Measurements from ENCODE around the gene CISD3.

DNA sequence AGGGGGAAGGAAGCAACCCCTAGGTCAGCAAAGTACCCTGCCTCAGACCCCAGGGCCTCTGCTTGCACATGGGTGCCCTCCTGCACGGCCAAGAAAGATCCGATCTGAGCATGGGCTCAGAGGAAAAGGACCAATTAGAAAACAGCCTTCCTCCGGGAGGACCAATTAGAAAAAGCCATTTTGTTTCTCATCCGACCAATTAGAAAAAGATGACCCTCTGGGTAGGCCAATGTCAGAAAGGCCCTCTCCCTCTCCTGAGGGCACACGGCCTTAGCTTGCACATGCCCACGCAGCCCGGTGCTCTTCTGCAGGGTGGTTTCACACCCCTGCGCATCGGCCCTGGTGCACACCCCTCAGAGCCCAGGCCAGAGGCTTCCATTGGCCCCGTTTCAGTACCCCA is 5.1 kb upstream of the CISD3 start:
- TF ChIP-seq POLR2AphosphoS5 (IDR thresholded peaks at IDR 0.05; ENCODE audit: borderline replicate concordance, low read depth, low read length) (no peak), EZH2 (IDR thresholded peaks at IDR 0.05) (no peak), FOXP2 (optimal IDR thresholded peaks at IDR 0.05; ENCODE audit: control extremely low read depth, extremely low read length, insufficient read depth) (no peak)

Data from SK-N-MC (cell line).